Osteoblast (primary cell): ENCODE measurements around the gene METTL3. TPM values are rescaled to one million over a fixed set of nuclear protein-coding genes. Genes with fewer than 3 reads are reported as not detected.
A peak's percentile ranks its signal among the peaks of the same experiment; 100 is the strongest.

Experiments
- DNase-seq: peaks from one replicate; pipeline ENCODE4 v3.0.0; 2011; ENCODE audit warnings: low spot score, mixed read lengths; ENCODE audit not compliant: insufficient read length; ENCODE audit errors: missing footprints
- H2AFZ ChIP-seq: 2 replicates; pipeline ENCODE4 v1.6.0; 2011; ENCODE audit warnings: mild to moderate bottlenecking, low read length
- H3K27ac ChIP-seq: 2 replicates; pipeline ENCODE4 v1.5.1; 2011; ENCODE audit warnings: mild to moderate bottlenecking, low read depth, low read length, moderate library complexity
- H3K27me3 ChIP-seq: 2 replicates; pipeline ENCODE4 v1.6.0; 2012; ENCODE audit warnings: mild to moderate bottlenecking, control low read depth, inconsistent platforms, low read length, moderate library complexity; ENCODE audit not compliant: insufficient read depth
- H3K36me3 ChIP-seq: 2 replicates; pipeline ENCODE4 v1.5.1; 2011; ENCODE audit warnings: mild to moderate bottlenecking, low read length, control low read depth, moderate library complexity; ENCODE audit not compliant: insufficient read depth
- H3K4me1 ChIP-seq: 2 replicates; pipeline ENCODE4 v1.5.1; 2011; ENCODE audit warnings: mild to moderate bottlenecking, low read length, control low read depth, moderate library complexity; ENCODE audit not compliant: insufficient read depth
- H3K4me2 ChIP-seq: 2 replicates; pipeline ENCODE4 v1.6.0; 2011; ENCODE audit warnings: mild to moderate bottlenecking, low read length; ENCODE audit not compliant: insufficient read depth
- H3K4me3 ChIP-seq: fragments of 200-600 bp; sonication (generic); 3 replicates; pipeline ENCODE4 v1.5.1; 2012; ENCODE audit warnings: mild to moderate bottlenecking, low read length, inconsistent platforms; ENCODE audit not compliant: insufficient read depth
- H3K79me2 ChIP-seq: 2 replicates; pipeline ENCODE4 v1.6.0; 2012; ENCODE audit warnings: mild to moderate bottlenecking, low read length, control low read depth, inconsistent platforms; ENCODE audit not compliant: insufficient read depth
- H3K9me3 ChIP-seq: 2 replicates; pipeline ENCODE4 v1.5.1; 2011; ENCODE audit warnings: low read depth, low read length, control low read depth
- H4K20me1 ChIP-seq: 2 replicates; pipeline ENCODE4 v1.6.0; 2012; ENCODE audit warnings: mild to moderate bottlenecking, low read length, control low read depth; ENCODE audit not compliant: insufficient read depth
- total RNA-seq: library from RNA; depleted of rRNA; stranded (reverse); fragments of >200 nt; gene quantifications from 2 replicates; pipeline ENCODE4 v1.2.3, GENCODE V29; 2012
- TF ChIP-seq, protein P1 (sequence below): IDR thresholded peaks from 2 replicates; pipeline ENCODE4 v1.5.1; 2011; ENCODE audit warnings: mild to moderate bottlenecking, low read depth, low read length, moderate library complexity; ENCODE audit errors: extremely low read depth

METTL3 gene
- total RNA-seq, 1 donor: 30.4 TPM

DNA sequence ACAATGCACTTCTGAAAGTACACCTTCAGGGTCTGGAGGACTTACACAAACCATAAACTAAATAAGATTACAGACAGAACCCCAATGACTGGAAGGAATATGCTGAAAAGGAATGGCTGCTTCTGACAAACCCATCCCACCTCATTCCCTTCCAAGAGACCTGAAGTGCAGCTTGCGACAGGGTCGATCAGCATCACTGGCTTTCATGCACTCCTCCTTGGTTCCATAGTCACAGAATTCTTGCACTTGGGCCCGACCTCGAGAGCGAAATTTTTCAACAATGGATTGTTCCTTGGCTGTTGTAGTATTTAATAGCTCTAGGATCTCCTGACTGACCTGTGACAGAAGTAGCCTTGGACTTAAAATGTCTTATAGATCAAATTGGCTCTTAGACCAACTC, 9.6 kb downstream of the METTL3 start:
- no peak overlapping the region for H3K4me2 ChIP-seq
- H2AFZ ChIP-seq: no peak overlapping the region
- H4K20me1 ChIP-seq: no peaks in the 10 kb centered on the region
- H3K4me3 ChIP-seq: no peak overlapping the region
- H3K79me2 ChIP-seq: peaks cover 16% of the 10 kb centered on the region
- H3K9me3 ChIP-seq: no peaks in the 10 kb centered on the region
- no peaks in the 10 kb centered on the region for H3K4me1 ChIP-seq
- no peak for DNase-seq
- no peak overlapping the region for H3K27ac ChIP-seq
- TF ChIP-seq, protein P1, sequence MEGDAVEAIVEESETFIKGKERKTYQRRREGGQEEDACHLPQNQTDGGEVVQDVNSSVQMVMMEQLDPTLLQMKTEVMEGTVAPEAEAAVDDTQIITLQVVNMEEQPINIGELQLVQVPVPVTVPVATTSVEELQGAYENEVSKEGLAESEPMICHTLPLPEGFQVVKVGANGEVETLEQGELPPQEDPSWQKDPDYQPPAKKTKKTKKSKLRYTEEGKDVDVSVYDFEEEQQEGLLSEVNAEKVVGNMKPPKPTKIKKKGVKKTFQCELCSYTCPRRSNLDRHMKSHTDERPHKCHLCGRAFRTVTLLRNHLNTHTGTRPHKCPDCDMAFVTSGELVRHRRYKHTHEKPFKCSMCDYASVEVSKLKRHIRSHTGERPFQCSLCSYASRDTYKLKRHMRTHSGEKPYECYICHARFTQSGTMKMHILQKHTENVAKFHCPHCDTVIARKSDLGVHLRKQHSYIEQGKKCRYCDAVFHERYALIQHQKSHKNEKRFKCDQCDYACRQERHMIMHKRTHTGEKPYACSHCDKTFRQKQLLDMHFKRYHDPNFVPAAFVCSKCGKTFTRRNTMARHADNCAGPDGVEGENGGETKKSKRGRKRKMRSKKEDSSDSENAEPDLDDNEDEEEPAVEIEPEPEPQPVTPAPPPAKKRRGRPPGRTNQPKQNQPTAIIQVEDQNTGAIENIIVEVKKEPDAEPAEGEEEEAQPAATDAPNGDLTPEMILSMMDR: no peak
- H3K36me3 ChIP-seq: peaks cover 67% of the 10 kb centered on the region
- H3K27me3 ChIP-seq: no peaks in the 10 kb centered on the region

DNA sequence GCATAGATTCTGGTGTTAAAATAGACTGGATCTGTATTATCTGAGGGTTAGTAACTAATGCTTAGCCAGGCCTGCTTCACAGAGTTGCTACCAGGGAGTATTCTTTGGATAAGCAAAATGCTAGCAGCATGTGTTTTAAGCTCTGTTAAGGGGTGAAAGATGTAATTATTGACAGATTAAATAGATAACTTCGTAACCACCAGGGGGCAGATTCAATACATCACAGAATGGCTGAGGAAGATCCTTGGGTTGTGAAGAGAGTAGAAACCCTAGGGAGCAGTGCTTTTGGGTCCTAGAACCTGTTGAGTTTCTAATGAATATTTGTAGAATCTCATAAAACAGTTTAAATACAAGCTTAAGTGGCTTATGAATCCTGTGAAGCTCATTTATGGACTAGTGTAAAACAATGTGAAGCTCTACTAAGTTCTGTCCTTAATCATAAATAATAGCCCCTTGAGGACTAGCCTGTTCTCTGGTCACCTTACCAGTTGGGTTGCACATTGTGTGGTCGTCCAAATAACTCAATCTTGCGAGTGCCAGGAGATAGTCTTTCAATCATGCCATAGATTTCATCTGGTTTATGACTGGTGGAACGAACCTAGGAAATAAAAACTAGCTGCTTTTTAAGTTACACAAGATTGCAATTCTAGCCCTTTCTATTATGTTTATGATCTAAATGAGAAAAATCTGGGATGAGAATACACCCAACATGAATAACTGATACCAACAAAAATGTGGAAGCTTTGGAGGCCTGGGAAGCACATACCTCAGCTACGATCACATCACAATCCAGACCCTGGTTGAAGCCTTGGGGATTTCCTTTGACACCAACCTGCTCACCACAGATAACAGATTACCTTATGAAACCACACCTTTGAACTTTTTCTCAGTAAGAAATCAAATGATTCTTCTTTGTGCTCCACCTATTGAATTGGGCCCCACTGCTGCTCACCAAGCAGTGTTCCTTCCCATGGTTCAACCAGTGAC, 12.3 kb downstream of the METTL3 start:
- Histone ChIP-seq H4K20me1 (no peaks in the 10 kb centered on the region), H3K27ac (peak overlapping the region; percentile 27), H3K4me1 (no peaks in the 10 kb centered on the region), H3K36me3 (peaks cover 87% of the 10 kb centered on the region), H3K79me2 (no peaks in the 10 kb centered on the region), H3K4me3 (no peak overlapping the region), H3K9me3 (no peaks in the 10 kb centered on the region), H3K27me3 (no peaks in the 10 kb centered on the region), H2AFZ (no peak overlapping the region), H3K4me2 (no peak overlapping the region)
- TF ChIP-seq, protein P1: peak; percentile 49
- DNase-seq: no peak

GRCh38 chr14:21496453-21496852, 14.7 kb downstream of the METTL3 start:
- H3K36me3 ChIP-seq: peaks cover 81% of the 10 kb centered on the region
- H3K27ac ChIP-seq: no peak overlapping the region
- H3K4me3 ChIP-seq: no peak overlapping the region
- H3K27me3 ChIP-seq: no peaks in the 10 kb centered on the region
- no peak for DNase-seq
- no peaks in the 10 kb centered on the region for H3K79me2 ChIP-seq
- TF ChIP-seq, protein P1: no peak
- no peak overlapping the region for H2AFZ ChIP-seq
- H4K20me1 ChIP-seq: no peaks in the 10 kb centered on the region
- no peaks in the 10 kb centered on the region for H3K9me3 ChIP-seq
- H3K4me2 ChIP-seq: no peak overlapping the region
- H3K4me1 ChIP-seq: no peaks in the 10 kb centered on the region
